HepG2 (cell line): ENCODE data around the gene RBMS2.

Source experiments
- E2F1 ChIP-seq: sonication (generic); formaldehyde crosslinking; IDR thresholded peaks from 2 replicates; pipeline ENCODE4 v1.5.0; 2020; ENCODE audit warnings: missing genetic modification reagents
- HNRNPL ChIP-seq: fragments of 200-400 bp; formaldehyde crosslinking; IDR thresholded peaks from 2 replicates; pipeline ENCODE4 v1.6.1; 2017; ENCODE audit warnings: mild to moderate bottlenecking, low read depth, low read length
- JUND ChIP-seq: sonication (generic); formaldehyde crosslinking; IDR thresholded peaks from 2 replicates; pipeline ENCODE4 v1.8.0; 2022; ENCODE audit warnings: mild to moderate bottlenecking, missing genetic modification reagents
- MAX ChIP-seq: IDR thresholded peaks from 2 replicates; pipeline ENCODE4 v1.6.1; 2012; ENCODE audit warnings: inconsistent platforms
- MLX ChIP-seq: IDR thresholded peaks from 2 replicates; pipeline ENCODE4 v1.6.1; 2016
- PBX3 ChIP-seq: sonication (generic); formaldehyde crosslinking; IDR thresholded peaks from 2 replicates; pipeline ENCODE4 v1.8.1; 2023; ENCODE audit warnings: missing genetic modification reagents, inconsistent platforms, borderline replicate concordance
- RELA ChIP-seq: sonication (generic); formaldehyde crosslinking; IDR thresholded peaks from 2 replicates; pipeline ENCODE4 v1.4.0; 2020; ENCODE audit warnings: missing genetic modification reagents
- SP1 ChIP-seq, 2 experiments: fragments of 450-650 bp in 1 of 2; sonication (generic) in 1 of 2; formaldehyde crosslinking in 1 of 2; IDR thresholded peaks; 2 replicates each; pipeline versions ENCODE4 v1.4.0 to v1.6.1; 2016 to 2020; ENCODE audit warnings: missing genetic modification reagents in 1 of 2
- TEAD2 ChIP-seq: sonication (generic); formaldehyde crosslinking; IDR thresholded peaks from 2 replicates; pipeline ENCODE4 v1.9.0; 2021; ENCODE audit warnings: missing genetic modification reagents
- ZNF792 ChIP-seq: IDR thresholded peaks from 2 replicates; pipeline ENCODE4 v1.6.1; 2016
- ZSCAN20 ChIP-seq: sonication (generic); formaldehyde crosslinking; IDR thresholded peaks from 2 replicates; pipeline ENCODE4 v1.4.0; 2020; ENCODE audit warnings: missing genetic modification reagents, mild to moderate bottlenecking, borderline replicate concordance
- TF ChIP-seq, protein P1 (sequence below): sonication (generic); formaldehyde crosslinking; IDR thresholded peaks from 2 replicates; pipeline ENCODE4 v1.4.0; 2020; ENCODE audit warnings: missing genetic modification reagents
- TF ChIP-seq, protein P2 (sequence below), 2 experiments: fragments of 450-650 bp in 1 of 2; sonication (generic) in 1 of 2; formaldehyde crosslinking in 1 of 2; IDR thresholded peaks; 2 replicates each; pipeline versions ENCODE4 v1.6.1 to v1.8.0; 2016 to 2022; ENCODE audit warnings: antibody characterized with exemption in 1 of 2, mild to moderate bottlenecking in 1 of 2, missing genetic modification reagents in 1 of 2

GRCh38 chr12:56637621-56638020 lies 116.0 kb downstream of the RBMS2 start:
- TF ChIP-seq, protein P1, sequence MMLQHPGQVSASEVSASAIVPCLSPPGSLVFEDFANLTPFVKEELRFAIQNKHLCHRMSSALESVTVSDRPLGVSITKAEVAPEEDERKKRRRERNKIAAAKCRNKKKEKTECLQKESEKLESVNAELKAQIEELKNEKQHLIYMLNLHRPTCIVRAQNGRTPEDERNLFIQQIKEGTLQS (CRISPR knock-in tag): no peak
- TF ChIP-seq MLX (CRISPR knock-in tag) (no peak), SP1 (IDR thresholded peaks at IDR 0.05) (no peak), SP1 (CRISPR knock-in tag; IDR thresholded peaks at IDR 0.05) (no peak), ZNF792 (CRISPR knock-in tag) (no peak), JUND (CRISPR knock-in tag) (no peak), RELA (CRISPR knock-in tag) (no peak), PBX3 (CRISPR knock-in tag) (no peak), TEAD2 (CRISPR knock-in tag) (no peak), HNRNPL (no peak), E2F1 (no peak), ZSCAN20 (CRISPR knock-in tag) (no peak), MAX (no peak)
- TF ChIP-seq, protein P2, sequence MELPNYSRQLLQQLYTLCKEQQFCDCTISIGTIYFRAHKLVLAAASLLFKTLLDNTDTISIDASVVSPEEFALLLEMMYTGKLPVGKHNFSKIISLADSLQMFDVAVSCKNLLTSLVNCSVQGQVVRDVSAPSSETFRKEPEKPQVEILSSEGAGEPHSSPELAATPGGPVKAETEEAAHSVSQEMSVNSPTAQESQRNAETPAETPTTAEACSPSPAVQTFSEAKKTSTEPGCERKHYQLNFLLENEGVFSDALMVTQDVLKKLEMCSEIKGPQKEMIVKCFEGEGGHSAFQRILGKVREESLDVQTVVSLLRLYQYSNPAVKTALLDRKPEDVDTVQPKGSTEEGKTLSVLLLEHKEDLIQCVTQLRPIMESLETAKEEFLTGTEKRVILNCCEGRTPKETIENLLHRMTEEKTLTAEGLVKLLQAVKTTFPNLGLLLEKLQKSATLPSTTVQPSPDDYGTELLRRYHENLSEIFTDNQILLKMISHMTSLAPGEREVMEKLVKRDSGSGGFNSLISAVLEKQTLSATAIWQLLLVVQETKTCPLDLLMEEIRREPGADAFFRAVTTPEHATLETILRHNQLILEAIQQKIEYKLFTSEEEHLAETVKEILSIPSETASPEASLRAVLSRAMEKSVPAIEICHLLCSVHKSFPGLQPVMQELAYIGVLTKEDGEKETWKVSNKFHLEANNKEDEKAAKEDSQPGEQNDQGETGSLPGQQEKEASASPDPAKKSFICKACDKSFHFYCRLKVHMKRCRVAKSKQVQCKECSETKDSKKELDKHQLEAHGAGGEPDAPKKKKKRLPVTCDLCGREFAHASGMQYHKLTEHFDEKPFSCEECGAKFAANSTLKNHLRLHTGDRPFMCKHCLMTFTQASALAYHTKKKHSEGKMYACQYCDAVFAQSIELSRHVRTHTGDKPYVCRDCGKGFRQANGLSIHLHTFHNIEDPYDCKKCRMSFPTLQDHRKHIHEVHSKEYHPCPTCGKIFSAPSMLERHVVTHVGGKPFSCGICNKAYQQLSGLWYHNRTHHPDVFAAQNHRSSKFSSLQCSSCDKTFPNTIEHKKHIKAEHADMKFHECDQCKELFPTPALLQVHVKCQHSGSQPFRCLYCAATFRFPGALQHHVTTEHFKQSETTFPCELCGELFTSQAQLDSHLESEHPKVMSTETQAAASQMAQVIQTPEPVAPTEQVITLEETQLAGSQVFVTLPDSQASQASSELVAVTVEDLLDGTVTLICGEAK (IDR thresholded peaks at IDR 0.05): no peak
- TF ChIP-seq, protein P2 (CRISPR knock-in tag; IDR thresholded peaks at IDR 0.05): no peak
